ENCODE measurements around the gene ARMS2.

DNA sequence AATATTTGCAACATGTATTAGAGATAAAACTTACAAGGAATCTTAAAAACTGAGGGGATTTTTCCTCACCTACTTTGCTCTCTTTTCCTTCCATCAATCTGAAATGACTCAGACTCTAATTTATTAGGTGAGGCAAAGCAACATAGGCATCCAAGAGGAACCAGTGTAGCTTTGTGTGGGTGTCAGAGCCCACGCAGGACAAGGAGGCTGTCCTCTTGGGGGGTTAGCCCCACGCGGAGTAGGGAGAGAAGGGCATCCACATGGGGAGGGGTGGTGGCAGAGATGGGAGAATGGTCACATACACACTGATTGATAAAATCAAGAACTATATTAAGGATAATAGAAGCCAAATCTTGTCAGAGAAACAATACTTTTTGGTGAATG lies 33.8 kb upstream of the ARMS2 start:
- TF ChIP-seq, protein P1, sequence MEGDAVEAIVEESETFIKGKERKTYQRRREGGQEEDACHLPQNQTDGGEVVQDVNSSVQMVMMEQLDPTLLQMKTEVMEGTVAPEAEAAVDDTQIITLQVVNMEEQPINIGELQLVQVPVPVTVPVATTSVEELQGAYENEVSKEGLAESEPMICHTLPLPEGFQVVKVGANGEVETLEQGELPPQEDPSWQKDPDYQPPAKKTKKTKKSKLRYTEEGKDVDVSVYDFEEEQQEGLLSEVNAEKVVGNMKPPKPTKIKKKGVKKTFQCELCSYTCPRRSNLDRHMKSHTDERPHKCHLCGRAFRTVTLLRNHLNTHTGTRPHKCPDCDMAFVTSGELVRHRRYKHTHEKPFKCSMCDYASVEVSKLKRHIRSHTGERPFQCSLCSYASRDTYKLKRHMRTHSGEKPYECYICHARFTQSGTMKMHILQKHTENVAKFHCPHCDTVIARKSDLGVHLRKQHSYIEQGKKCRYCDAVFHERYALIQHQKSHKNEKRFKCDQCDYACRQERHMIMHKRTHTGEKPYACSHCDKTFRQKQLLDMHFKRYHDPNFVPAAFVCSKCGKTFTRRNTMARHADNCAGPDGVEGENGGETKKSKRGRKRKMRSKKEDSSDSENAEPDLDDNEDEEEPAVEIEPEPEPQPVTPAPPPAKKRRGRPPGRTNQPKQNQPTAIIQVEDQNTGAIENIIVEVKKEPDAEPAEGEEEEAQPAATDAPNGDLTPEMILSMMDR (IDR thresholded peaks at IDR 0.05; ENCODE audit: poor library complexity, severe bottlenecking), result no peak
- no peak for TF ChIP-seq EZH2 (IDR thresholded peaks at IDR 0.05; ENCODE audit: borderline replicate concordance, insufficient read depth, low read length, poor library complexity, severe bottlenecking)

Measured in neural cell (in vitro differentiated cells).